Stomach (tissue), 9 donors: ENCODE measurements around the gene HNRNPD. TPM values are rescaled to one million over a fixed set of nuclear protein-coding genes. Genes with fewer than 3 reads are reported as not detected.
"Not testable (repeated sequence)": the region's sequence is repeated elsewhere in the genome, so short reads cannot be mapped to it uniquely, and the experiment has no call there.

Source experiments
- DNase-seq, 2 donors: peaks; one replicate each; pipeline versions ENCODE4 v3.0.0 to v3.0.0-alpha.2; 2013 to 2019
- H3K27ac ChIP-seq, 5 donors: fragments of 200-600 bp in 4 of 5; sonication (generic) in 4 of 5; one replicate each; pipeline ENCODE4 v1.5.1; 2013 to 2019; ENCODE audit warnings: mild to moderate bottlenecking in 1 of 5, moderate library complexity in 1 of 5
- H3K27me3 ChIP-seq, 3 donors: fragments of 200-600 bp; sonication (generic); one replicate each; pipeline ENCODE4 v1.5.1; 2017 to 2019; ENCODE audit warnings: mixed run types in 1 of 3
- H3K36me3 ChIP-seq, 4 donors: fragments of 200-600 bp; sonication (generic); 1 replicate in 3 of 4; 2 replicates in 1 of 4; pipeline ENCODE4 v1.5.1; 2016 to 2019
- H3K4me1 ChIP-seq, 4 donors: fragments of 200-600 bp; sonication (generic); one replicate each; pipeline ENCODE4 v1.5.1; 2016 to 2019
- H3K4me3 ChIP-seq, 4 donors: fragments of 200-600 bp; sonication (generic) in 3 of 4; one replicate each; pipeline ENCODE4 v1.5.1; 2016 to 2019; ENCODE audit warnings: mild to moderate bottlenecking in 1 of 4
- H3K9me3 ChIP-seq, 4 donors: fragments of 200-600 bp; sonication (generic); one replicate each; pipeline ENCODE4 v1.5.1; 2016 to 2019
- CTCF ChIP-seq, 7 experiments: fragments of 450-650 bp in 4 of 7; fragments of 200-600 bp in 3 of 7; sonication (generic) in 3 of 7; IDR thresholded peaks; one replicate each; pipeline ENCODE4 v1.5.1; 2016 to 2019; ENCODE audit warnings: antibody characterized with exemption in 7 of 7, control low read depth in 2 of 7, mild to moderate bottlenecking in 1 of 7
- EP300 ChIP-seq: sonication (generic); formaldehyde crosslinking; IDR thresholded peaks from one replicate; pipeline ENCODE4 v1.6.1; 2017; ENCODE audit warnings: antibody characterized with exemption
- POLR2A ChIP-seq, 4 donors: fragments of 450-650 bp; IDR thresholded peaks; one replicate each; pipeline ENCODE4 v1.6.1; 2016; ENCODE audit warnings: antibody characterized with exemption in 4 of 4, control low read depth in 2 of 4, mild to moderate bottlenecking in 1 of 4, moderate library complexity in 1 of 4
- POLR2AphosphoS5 ChIP-seq, 3 donors: sonication (generic); formaldehyde crosslinking; IDR thresholded peaks; one replicate each; pipeline ENCODE4 v1.6.1; 2016; ENCODE audit warnings: antibody characterized with exemption in 3 of 3
- WGBS, 5 donors: extraction: QIAGEN DNeasy Blood & Tissue Kit in 3 of 5; methylation state at CpG; one replicate each; pipeline versions ENCODE4 v1.1.5 to v1.1.7; 2013 to 2018; 5-methylcytosine and 5-hydroxymethylcytosine counted together
- intact Hi-C: fragments of 100-400 bp; cut with DNase I; formaldehyde crosslinking; loops from one replicate; pipeline ENCODE4 v1.15.1; 2023; ENCODE audit warnings: low total_unique reads
- polyA plus RNA-seq, 3 donors: library from polyadenylated mRNA; stranded (reverse); fragments of 200-250 nt; gene quantifications; one replicate each; pipeline ENCODE4 v1.2.3, GENCODE V29; 2013
- total RNA-seq, 5 donors: library from RNA; depleted of rRNA; stranded (reverse); fragments of >200 nt; gene quantifications; one replicate each; pipeline versions ENCODE4 v1.1.0 to v1.2.3, GENCODE V29; 2014 to 2016
- donor health status: healthy with polysubstance abuse.
- donor health status: Bipolar disorder and iron deficiency.
- donor health status: healthy.

Gene HNRNPD
- total and polyA plus RNA-seq, 8 donors: 87.0 to 179 (median 128) TPM

GRCh38 chr4:82419451-82419850, 45.7 kb upstream of the HNRNPD start:
- Histone ChIP-seq H3K4me3 (no peak overlapping the region), H3K27ac (no peak overlapping the region), H3K9me3 (no peaks in the 10 kb centered on the region), H3K36me3 (peaks cover 0 to 27% (median 23%) of the 10 kb centered on the region in 4 donors), H3K27me3 (no peaks in the 10 kb centered on the region), H3K4me1 (peaks cover 0 to 18% (median 4%) of the 10 kb centered on the region in 4 donors)
- no peak for TF ChIP-seq POLR2A (IDR thresholded peaks at IDR 0.05)
- TF ChIP-seq POLR2AphosphoS5 (IDR thresholded peaks at IDR 0.05): no peak
- TF ChIP-seq CTCF (IDR thresholded peaks at IDR 0.05): no peak
- TF ChIP-seq EP300: no peak
- WGBS, 5 donors: 62 to 83% (median 69%) methylated on average over 3 of the region's 3 CpGs
- no peak for DNase-seq
- intact Hi-C loops: no loop called here

GRCh38 chr4:82415922-82416365, 42.2 kb upstream of the HNRNPD start:
- Histone ChIP-seq H3K9me3 (no peaks in the 10 kb centered on the region), H3K4me3 (no peak overlapping the region), H3K27me3 (no peaks in the 10 kb centered on the region), H3K4me1 (no peaks in the 10 kb centered on the region), H3K27ac (no peak overlapping the region), H3K36me3 (no peaks in the 10 kb centered on the region)
- TF ChIP-seq POLR2A (IDR thresholded peaks at IDR 0.05) (no peak), EP300 (no peak), CTCF (IDR thresholded peaks at IDR 0.05) (no peak), POLR2AphosphoS5 (IDR thresholded peaks at IDR 0.05) (no peak)
- WGBS, 5 donors: 73 to 89% (median 80%) methylated on average over 12 of the region's 12 CpGs
- DNase-seq: no peak
- intact Hi-C loops: no loop called here

- H3K9me3 ChIP-seq, H3K27me3 ChIP-seq, H3K4me1 ChIP-seq, H3K36me3 ChIP-seq, H3K27ac ChIP-seq, H3K4me3 ChIP-seq, intact Hi-C loops, DNase-seq: not testable (repeated sequence)
- 91 to 95% (median 94%) methylated on average over 11 of the region's 11 CpGs for WGBS, 5 donors
These were observed 41.3 kb upstream of the HNRNPD start for GRCh38 chr4:82415061-82415460.

GRCh38 chr4:82403725-82404124, 29.9 kb upstream of the HNRNPD start:
- H3K36me3 ChIP-seq: no peaks in the 10 kb centered on the region
- WGBS, 5 donors: 63 to 82% (median 71%) methylated on average over 1 of the region's 1 CpG
- H3K9me3 ChIP-seq: no peaks in the 10 kb centered on the region
- no peaks in the 10 kb centered on the region for H3K27me3 ChIP-seq
- no peaks in the 10 kb centered on the region for H3K4me1 ChIP-seq
- intact Hi-C loops: no loop called here
- TF ChIP-seq EP300: no peak
- TF ChIP-seq POLR2A (IDR thresholded peaks at IDR 0.05): no peak
- no peak for TF ChIP-seq CTCF (IDR thresholded peaks at IDR 0.05)
- no peak for TF ChIP-seq POLR2AphosphoS5 (IDR thresholded peaks at IDR 0.05)
- H3K27ac ChIP-seq: no peak overlapping the region
- DNase-seq: no peak
- no peak overlapping the region for H3K4me3 ChIP-seq

GRCh38 chr4:82402196-82402775, 28.5 kb upstream of the HNRNPD start:
- Histone ChIP-seq H3K36me3 (no peaks in the 10 kb centered on the region), H3K4me1 (no peaks in the 10 kb centered on the region), H3K27me3 (no peaks in the 10 kb centered on the region), H3K9me3 (no peaks in the 10 kb centered on the region), H3K27ac (no peak overlapping the region), H3K4me3 (no peak overlapping the region)
- no peak for TF ChIP-seq CTCF (IDR thresholded peaks at IDR 0.05)
- no peak for TF ChIP-seq POLR2AphosphoS5 (IDR thresholded peaks at IDR 0.05)
- TF ChIP-seq EP300: no peak
- no peak for TF ChIP-seq POLR2A (IDR thresholded peaks at IDR 0.05)
- intact Hi-C loops: no loop called here
- 89 to 95% (median 94%) methylated on average over 17 of the region's 17 CpGs for WGBS, 5 donors
- DNase-seq: no peak
